GM21825 (cell line): ENCODE data around the gene TMEM198.

Experiments used
- ATAC-seq: cut with Tn5 transposase; IDR thresholded peaks from one replicate; pipeline ENCODE4 v1.9.1; 2021; ENCODE audit warnings: mild to moderate bottlenecking, moderate library complexity; ENCODE audit not compliant: unreplicated experiment

TMEM198 gene

GRCh38 chr2:219508971-219509779 lies 34.7 kb upstream of the TMEM198 start:
- ATAC-seq, result no peak

- ATAC-seq, result no peak
Observed at GRCh38 chr2:219509780-219510511, 33.9 kb upstream of the TMEM198 start.

- ATAC-seq, result no peak
Observed at GRCh38 chr2:219510512-219511135, 33.2 kb upstream of the TMEM198 start.

GRCh38 chr2:219511547-219512325 lies 32.1 kb upstream of the TMEM198 start:
- ATAC-seq, result no peak

GRCh38 chr2:219512524-219513216 lies 31.2 kb upstream of the TMEM198 start:
- no peak for ATAC-seq

- no peak for ATAC-seq
Observed at GRCh38 chr2:219513787-219514186, 30.0 kb upstream of the TMEM198 start.

- no peak for ATAC-seq
Observed at GRCh38 chr2:219514196-219514761, 29.5 kb upstream of the TMEM198 start, which contains the start of gene ASIC4. Gene ASIC4, plus strand, starts transcription at chr2:219514482. Its CDS starts 243 bp downstream, at chr2:219514725.

GRCh38 chr2:219514836-219515235 lies 29.0 kb upstream of the TMEM198 start:
- no peak for ATAC-seq

- ATAC-seq, result no peak
Observed at GRCh38 chr2:219515874-219516629, 27.8 kb upstream of the TMEM198 start.

GRCh38 chr2:219516888-219517287 lies 26.9 kb upstream of the TMEM198 start:
- ATAC-seq, result no peak

- ATAC-seq, result no peak
Observed at GRCh38 chr2:219517954-219518778, 25.7 kb upstream of the TMEM198 start.

GRCh38 chr2:219519526-219519916 lies 24.3 kb upstream of the TMEM198 start:
- no peak for ATAC-seq

GRCh38 chr2:219520079-219520478 lies 23.7 kb upstream of the TMEM198 start:
- no peak for ATAC-seq

GRCh38 chr2:219521066-219521880 lies 22.6 kb upstream of the TMEM198 start:
- ATAC-seq, result no peak

GRCh38 chr2:219522111-219523030 lies 21.5 kb upstream of the TMEM198 start:
- no peak for ATAC-seq

- no peak for ATAC-seq
Observed at GRCh38 chr2:219523031-219523671, 20.7 kb upstream of the TMEM198 start.
